BE2C (cell line): ENCODE data around the gene NDUFS8.

ENCODE experiments used
- DNase-seq: peaks from one replicate; pipeline ENCODE4 v3.0.0-alpha.2; 2020
- H3K27me3 ChIP-seq: fragments of 250-450 bp; sonication (Bioruptor Pico); 2 replicates; pipeline ENCODE4 v1.5.1; 2020; ENCODE audit warnings: mild to moderate bottlenecking
- H3K36me3 ChIP-seq: fragments of 250-450 bp; sonication (Bioruptor Pico); 2 replicates; pipeline ENCODE4 v1.5.1; 2020; ENCODE audit warnings: mild to moderate bottlenecking
- H3K4me1 ChIP-seq: fragments of 250-450 bp; sonication (Bioruptor Pico); 2 replicates; pipeline ENCODE4 v1.5.1; 2020
- H3K4me3 ChIP-seq: 2 replicates; pipeline ENCODE4 v1.5.1; 2011; ENCODE audit warnings: low read depth, low read length
- H3K9me3 ChIP-seq: fragments of 250-450 bp; sonication (Bioruptor Pico); 2 replicates; pipeline ENCODE4 v1.5.1; 2020
- TF ChIP-seq, protein P1 (sequence below): IDR thresholded peaks from 2 replicates; pipeline ENCODE4 v1.5.1; 2012; ENCODE audit warnings: mild to moderate bottlenecking, low read depth, low read length

Gene NDUFS8

DNA sequence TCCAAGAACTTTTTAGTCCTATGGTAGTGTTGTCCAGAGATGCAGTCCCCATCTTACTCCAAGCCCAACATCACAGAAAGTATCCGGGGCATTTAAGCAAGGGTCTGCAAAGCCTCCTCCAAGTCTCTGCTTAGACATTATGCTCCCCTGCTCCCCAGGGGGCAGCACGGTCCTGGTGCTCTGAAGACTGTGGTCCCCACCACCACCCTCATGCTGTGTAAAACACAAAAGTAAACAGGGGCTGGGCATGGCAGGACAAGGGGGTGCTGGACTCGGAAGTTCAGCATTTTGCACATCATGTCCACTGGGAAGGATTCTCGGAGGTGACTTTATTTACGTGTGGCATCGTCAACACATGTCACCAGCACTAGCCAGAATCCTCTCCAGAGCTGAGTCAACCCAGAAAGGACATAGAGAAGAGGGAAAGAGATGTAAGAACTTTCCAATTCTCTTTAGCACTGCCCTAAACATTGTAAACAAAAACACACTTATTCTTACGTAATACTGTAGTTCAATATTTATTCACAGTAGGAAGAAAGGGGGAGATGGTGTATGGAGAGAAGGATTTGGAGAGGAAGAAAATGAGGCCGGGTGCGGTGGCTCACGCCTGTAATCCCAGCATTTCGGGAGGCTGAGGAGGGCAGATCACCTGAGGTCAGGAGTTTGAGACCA is 46.0 kb downstream of the NDUFS8 start:
- H3K4me3 ChIP-seq, result no peak overlapping the region
- peaks cover 16% of the 10 kb centered on the region for H3K36me3 ChIP-seq
- H3K4me1 ChIP-seq, result no peaks in the 10 kb centered on the region
- H3K27me3 ChIP-seq, result no peaks in the 10 kb centered on the region
- peak; percentile 19 for DNase-seq
- no peaks in the 10 kb centered on the region for H3K9me3 ChIP-seq
- TF ChIP-seq, protein P1, sequence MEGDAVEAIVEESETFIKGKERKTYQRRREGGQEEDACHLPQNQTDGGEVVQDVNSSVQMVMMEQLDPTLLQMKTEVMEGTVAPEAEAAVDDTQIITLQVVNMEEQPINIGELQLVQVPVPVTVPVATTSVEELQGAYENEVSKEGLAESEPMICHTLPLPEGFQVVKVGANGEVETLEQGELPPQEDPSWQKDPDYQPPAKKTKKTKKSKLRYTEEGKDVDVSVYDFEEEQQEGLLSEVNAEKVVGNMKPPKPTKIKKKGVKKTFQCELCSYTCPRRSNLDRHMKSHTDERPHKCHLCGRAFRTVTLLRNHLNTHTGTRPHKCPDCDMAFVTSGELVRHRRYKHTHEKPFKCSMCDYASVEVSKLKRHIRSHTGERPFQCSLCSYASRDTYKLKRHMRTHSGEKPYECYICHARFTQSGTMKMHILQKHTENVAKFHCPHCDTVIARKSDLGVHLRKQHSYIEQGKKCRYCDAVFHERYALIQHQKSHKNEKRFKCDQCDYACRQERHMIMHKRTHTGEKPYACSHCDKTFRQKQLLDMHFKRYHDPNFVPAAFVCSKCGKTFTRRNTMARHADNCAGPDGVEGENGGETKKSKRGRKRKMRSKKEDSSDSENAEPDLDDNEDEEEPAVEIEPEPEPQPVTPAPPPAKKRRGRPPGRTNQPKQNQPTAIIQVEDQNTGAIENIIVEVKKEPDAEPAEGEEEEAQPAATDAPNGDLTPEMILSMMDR, result peak; percentile 34; the same call in 1 of the 2 replicates

DNA sequence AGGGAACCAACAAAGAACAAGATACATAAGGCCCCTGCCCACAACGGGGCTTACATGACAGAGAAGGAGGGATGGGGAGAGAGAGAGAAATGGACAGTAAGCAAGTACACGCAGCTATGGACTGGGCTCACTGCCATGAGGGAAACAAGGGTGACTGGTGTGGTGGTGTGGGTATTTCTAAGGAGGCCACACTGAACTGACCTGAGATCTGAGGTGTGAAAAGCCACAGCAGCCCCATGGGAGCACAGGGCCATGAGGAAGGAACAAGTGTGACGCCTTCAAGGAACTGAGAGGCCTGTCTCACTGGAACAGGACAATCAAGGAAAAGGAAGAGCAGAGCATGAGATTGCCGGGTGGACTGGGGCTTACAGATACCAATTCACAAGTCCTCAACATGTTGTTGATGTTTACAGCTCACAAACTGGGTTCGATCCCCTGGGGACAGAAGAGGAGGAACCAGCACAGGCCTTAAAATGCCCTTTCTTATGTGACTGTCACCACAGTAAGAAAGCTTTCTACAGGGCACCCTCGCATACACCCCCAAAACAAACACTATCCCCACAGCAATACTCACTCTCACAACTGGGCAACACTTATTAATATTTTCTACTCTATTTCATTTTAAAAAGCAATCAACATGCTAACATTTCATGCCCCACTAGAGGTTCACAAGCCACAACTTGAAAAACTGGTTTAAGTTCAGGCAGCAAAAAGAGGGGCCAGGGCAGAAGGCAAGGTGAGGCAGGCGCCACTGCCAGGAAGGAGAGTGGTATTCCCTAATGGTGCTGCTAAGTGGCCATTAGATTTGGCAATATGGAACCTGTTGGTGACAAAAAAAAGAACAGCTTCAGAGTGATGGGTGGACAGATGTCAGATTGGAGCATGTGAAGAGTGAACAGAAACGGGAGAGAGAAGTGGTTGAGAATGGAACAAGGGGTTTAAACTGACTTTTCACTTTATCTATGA is 47.4 kb downstream of the NDUFS8 start:
- Histone ChIP-seq H3K4me3 (no peak overlapping the region), H3K4me1 (no peaks in the 10 kb centered on the region), H3K27me3 (no peaks in the 10 kb centered on the region), H3K9me3 (no peaks in the 10 kb centered on the region), H3K36me3 (peaks cover 16% of the 10 kb centered on the region)
- TF ChIP-seq, protein P1, result no peak
- DNase-seq, result no peak

DNA sequence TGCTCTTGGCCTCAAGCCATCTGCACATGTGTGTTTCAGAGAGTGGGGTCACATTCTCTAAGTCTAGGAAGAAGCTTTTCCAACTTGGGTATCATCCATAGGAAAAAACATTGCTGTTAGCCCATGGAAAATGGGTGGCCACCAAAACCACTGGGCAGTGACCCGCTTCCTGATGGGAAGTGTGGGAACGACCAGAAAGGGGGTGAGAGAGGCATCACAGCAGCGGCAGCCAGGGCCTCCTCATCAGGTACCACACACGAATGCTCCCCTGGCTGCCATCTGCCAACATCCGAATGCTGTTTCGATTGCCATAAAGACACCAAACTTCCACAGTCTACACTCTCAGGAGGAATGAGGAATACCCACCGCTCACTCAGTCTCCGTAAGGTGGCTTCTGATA is 50.4 kb downstream of the NDUFS8 start:
- DNase-seq, result no peak
- TF ChIP-seq, protein P1, result no peak
- peaks cover 12% of the 10 kb centered on the region for H3K36me3 ChIP-seq
- no peak overlapping the region for H3K4me3 ChIP-seq
- H3K4me1 ChIP-seq, result no peaks in the 10 kb centered on the region
- H3K27me3 ChIP-seq, result no peaks in the 10 kb centered on the region
- H3K9me3 ChIP-seq, result no peaks in the 10 kb centered on the region

DNA sequence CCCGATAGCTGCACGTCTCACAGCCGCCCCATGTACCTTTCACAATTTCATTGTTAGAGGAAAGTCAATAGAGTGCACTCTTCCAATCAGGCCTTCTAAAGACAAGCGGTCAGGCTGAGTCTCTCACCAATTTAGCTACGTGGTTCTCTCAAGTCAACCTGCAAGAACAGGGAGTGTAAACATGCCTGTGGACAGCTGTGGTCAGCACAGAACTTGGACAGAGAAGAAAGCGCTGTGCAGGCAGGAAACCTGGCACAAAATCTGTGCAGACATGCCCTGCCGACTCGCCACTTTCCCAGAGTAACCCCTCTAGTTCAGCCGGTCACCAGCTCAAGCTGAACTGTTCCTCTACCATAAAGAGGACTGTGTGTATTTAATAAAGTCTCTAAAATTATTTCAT is 51.2 kb downstream of the NDUFS8 start:
- peaks cover 12% of the 10 kb centered on the region for H3K36me3 ChIP-seq
- TF ChIP-seq, protein P1, result no peak
- H3K9me3 ChIP-seq, result no peaks in the 10 kb centered on the region
- H3K27me3 ChIP-seq, result no peaks in the 10 kb centered on the region
- H3K4me1 ChIP-seq, result no peaks in the 10 kb centered on the region
- no peak overlapping the region for H3K4me3 ChIP-seq
- DNase-seq, result no peak

DNA sequence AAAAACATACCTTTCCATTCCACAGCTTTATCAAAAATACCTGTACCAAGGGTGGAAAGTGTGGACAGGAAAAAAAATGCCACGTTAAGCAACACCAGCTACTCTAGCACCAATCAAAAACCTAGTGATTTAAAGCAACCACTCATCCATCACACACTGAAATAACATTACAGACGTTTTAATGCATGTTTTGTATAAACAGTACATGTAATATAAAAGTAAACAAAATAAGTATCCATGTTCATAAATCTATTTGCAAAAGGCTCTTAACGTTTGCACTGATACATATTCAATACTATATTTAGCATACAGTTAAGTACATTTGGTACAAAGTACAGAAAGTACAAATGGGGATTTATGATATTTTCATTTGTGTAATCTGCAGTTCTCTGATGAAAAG is 52.0 kb downstream of the NDUFS8 start:
- no peak for DNase-seq
- peaks cover 12% of the 10 kb centered on the region for H3K36me3 ChIP-seq

More for the DNA sequence above, 52.0 kb downstream of the NDUFS8 start:
- Histone ChIP-seq H3K9me3 (no peaks in the 10 kb centered on the region), H3K27me3 (no peaks in the 10 kb centered on the region), H3K4me3 (no peak overlapping the region), H3K4me1 (no peaks in the 10 kb centered on the region)
- TF ChIP-seq, protein P1, result no peak
